Measurements from ENCODE around the gene TENM4.
"Not testable (repeated sequence)": the region's sequence is repeated elsewhere in the genome, so short reads cannot be mapped to it uniquely, and the experiment has no call there.

Gene TENM4

DNA sequence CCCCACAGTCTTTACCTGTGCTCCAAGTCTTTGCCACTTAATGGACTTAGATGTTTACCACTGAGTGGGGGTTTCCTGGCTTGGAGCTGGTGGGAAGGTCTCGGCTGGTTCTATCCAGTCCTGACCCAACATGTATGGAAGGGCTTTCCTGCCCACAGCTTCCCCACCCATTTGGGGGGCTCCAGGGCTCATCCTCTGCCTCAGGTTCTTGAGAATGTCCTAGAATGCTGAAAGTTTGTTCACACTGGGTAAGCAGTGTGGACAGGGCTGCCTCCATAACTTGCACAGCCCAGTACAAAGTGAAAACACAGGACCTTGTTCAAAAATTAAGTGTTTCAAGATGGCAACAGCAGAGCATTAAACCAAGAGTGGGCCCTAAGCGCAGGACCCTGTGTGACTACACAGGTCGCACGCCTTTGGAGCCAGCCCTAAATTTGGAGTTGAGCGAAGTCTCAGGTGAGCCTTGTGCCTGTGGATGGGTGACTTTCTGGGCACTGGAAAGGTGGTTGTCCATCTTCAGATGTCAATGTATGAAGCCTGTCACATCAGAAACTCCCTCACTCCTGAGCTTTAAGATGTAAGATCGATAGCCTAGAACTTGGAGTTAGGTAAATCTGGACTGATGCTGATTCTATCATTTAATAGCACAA lies 793.4 kb downstream of the TENM4 start:
- DNase-seq, result no peak

DNA sequence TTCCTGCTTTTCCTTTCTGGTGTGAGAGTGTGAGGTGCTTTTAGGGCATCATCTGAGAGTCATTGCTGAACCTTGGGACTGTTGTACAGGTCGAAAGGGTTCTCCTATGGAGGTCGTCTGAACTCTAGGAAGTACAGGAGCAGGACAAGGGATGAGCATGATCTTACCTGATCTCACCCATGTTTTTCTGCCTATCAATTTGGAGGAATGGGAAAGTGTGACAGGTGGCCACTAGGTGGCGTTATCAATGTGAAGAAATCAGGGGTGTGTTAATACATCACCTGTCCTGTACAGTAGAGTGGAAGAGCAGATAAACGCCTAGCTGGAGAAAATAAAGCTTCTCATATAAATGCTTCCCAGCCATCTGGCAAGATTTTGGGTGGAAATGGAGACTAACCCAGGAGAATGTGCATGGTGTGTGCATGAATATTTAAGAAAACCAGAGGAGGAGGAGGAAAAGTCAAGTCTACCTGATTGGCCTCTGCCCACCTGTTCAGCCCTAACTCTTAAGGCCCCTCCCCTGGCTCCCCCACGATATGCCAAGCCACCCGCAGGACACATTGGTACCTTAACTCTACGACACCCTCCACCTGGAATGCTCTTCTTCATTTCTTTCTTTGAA lies 794.2 kb downstream of the TENM4 start:
- DNase-seq, result peak in 4 of 5 donors; percentile 22 to 45 (median 32)

DNA sequence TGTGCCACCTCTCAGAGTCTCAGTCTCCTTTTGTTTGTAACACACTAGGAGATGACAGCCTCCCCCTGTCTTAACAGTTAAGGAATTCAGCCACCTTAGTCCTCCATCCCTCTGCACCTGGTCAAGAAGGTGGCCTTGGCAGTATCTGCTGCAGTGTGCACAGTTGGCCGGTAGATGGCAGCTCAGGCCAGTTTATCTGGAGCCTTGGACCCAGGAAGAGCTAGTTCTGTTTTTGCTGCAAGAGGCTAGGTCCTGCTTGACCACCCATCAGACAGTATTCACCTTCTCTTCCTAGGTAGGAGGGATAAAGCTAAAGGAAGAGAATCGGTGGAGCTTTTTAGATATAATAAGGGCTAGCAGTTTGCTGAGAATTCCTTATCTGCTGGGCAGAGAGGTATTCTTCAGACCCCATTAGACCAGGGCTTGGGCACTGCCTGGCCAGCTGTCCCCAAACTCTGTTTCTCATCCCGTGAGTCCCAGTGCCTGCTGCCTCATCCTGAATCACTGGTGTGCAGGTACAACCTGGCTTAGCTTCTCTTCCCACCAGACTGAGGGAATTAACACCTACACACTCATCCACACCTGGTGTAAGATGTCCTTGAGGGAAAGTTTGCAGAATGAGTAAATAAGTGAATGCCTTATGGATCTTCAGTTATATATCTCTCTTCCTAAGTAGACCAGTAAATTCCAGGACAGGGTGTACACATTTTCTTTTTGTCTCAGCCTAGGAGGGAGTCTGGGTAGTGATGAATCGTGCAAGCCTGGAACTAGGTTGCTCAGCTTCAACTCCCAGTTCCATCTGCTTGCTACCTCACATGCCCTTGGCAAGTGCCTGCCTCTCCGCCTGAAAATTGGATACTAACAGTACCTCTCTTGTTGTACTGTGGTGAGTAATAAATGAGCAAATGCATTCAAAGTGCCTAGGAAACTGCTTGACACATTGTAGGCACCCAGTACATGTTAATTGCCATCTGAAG lies 795.3 kb downstream of the TENM4 start:
- DNase-seq, result peak in 4 of 5 donors; percentile 22 to 55 (median 30)

DNA sequence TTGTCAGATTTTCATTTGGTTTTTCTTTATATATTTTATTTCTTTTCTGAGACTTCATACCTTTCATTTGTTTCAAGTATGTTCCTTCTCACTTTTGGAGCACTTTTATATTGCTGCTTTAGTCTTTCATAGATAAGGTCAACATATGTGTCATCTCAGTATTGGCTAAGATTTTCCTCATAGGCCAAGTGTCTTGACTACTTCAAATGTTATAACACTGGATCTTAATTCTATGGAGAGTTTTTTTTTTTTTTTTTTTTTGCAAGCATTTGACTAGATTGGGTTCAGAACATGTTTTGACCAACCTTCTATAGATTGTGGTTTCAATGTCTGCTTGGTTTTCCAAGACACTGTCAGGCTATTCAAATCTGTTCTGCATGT lies 797.2 kb downstream of the TENM4 start:
- DNase-seq, result no peak

DNA sequence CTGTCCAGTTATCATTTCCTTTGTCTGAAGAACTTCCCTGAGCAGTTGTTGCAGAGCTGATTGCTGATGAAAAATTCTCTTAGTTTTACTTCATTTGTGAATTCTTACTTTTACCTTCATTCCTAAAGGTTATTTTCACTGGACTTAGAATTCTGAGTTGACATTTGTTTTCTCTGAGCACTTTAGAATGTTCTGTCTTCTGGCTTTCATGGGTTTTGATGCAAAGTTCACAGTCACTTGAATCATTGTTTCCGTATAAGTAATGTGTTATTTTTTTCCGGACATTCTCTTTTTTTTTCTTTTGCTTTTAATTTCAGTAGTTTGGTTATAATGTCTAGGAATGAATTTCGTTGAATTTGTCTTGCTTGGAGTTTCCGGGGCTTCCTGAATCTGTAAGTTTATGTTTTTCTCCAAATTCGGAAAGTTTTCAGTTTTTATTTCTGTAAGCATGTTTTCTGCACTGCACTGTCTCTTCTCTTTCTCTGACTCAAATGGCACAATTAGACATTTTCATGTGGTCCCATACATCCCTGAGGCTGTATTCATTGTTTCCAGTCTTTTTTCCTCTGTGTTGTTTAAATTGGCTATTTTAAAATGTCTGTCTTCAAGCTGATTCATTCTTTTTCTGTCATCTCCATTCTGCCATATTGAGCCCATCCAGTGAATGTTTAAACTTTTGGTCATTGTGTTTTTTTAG lies 797.7 kb downstream of the TENM4 start:
- DNase-seq, result no peak

DNA sequence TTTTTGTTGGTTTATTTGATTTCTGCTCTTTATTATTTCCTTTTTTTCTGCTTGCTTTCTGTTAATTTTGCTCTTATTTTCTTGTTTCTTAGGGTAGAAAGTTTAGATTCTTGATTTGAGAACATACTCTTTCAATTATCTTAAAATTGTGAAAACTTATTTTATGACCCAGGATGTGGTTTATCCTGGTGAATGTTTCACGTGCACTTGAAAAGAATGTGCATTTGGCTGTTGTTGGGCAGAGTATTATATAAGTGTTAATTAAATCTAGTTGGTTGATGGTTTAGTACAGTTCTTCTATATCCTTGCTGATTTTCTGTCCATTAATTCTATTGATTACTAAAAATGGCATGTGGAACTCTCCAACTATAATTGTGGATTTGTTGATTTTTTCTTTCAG lies 799.3 kb downstream of the TENM4 start:
- no peak for DNase-seq

DNA sequence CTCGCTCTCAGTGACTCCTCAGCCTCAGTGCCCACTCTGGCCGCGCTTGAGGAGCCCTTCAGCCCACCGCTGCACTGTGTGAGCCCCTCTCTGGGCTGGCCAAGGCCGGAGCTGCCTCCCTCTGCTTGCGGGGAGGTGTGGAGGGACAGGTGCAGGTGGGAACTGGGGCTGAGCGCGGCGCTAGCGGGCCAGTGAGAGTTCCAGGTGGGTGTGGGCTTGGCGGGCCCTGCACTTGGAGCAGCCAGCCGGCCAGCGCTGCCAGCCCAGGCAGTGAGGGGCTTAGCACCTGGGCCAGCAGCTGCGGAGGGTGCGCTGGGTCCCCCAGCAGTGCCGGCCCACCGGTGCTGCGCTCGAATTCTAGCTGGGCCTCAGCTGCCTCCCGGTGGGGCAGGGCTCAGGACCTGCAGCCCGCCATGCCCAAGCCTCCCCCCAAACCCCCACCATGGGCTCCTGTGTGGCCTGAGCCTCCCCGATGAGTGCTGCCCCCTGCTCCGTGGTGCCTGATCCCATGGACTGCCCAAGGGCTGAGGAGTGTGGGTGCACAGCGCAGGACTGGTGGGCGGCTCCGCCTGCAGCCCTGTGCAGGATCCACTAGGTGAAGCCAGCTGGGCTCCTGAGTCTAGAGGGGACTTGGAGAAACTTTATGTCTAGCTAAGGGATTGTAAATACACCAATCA lies 802.0 kb downstream of the TENM4 start:
- no peak for DNase-seq

DNA sequence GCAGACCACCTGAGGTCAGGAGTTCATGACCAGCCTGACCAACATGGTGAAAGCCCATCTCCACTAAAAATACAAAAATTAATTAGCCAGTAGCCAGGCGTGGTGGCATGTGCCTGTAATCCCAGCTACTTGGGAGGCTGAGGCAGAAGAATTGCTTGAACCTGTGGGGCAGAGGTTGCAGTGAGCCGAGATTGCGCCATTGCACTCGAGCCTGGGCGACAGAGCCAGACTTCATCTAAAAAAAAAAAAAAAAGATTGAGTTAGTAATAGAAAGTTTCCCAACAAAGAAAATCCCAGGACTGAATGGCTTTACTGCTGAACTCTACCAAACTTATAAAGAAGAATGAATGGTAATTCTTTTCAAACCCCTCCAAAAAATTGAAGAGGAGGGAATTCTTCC lies 803.3 kb downstream of the TENM4 start:
- not testable (repeated sequence) for DNase-seq

DNA sequence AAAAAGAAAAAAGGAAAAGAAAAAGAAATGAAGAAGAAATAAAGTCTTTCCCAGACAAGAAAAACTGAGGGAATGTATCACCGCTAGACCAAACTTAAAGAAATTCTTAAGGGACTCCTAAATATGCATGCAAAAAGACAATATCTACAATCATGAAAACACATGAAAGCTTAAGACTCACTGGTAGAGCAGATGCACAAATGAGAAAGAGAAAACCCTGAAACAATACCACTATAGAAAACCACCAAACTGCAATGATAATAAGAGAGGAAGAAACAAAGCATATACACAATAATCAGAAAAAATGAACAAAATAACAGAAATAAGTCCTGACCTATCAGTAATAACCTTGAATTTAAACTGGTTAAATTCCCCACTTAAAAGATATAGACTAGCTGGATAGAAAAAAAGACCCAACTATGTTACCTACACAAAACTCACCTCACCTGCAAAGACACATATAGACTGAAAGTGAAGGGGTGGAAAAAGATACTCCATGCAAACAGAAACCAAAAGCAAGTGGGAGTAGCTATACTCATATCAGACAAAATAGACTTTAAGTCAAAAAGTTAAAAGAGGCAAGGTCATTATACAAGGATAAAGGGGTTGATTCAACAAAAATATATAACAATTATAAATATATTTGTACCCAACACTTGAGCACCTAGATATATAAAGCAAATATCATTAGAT lies 804.9 kb downstream of the TENM4 start:
- peak in 1 of 5 donors; percentile 30 for DNase-seq

DNA sequence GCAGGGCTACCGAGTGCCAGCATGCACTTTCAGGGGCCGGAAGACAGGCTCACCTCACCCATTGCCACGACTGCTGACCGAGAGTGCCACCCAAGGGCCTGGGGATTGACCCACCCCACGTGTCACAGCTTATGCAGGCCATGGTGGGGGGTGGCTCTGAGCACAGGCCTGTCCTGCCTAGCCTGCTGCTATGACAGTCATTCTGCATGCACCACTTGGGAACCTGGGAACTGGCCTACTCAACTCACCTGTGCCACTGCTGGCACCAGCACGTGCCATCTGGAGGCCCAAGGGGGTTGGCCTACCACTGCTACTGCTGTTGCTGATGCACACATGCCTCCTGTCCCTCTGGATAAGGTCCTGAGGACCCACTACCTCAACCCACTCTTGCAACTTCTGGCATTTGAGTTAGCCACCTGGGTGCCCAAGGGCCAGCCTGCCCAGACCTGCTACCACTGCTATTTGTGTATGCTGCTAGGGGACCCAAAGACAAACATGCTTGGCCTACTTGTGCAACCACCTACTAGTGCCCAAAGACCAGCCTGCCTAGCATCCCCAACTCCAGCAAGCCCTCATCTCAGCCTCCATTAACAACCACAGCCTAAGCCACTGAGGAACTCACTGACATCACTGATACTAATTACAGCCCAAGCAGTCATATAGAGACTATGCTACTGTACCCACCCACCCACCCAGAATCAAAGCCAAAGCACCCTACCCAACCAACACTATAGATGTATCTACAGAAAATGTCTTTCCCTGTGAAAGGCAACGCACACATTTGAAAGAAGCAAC lies 807.1 kb downstream of the TENM4 start:
- DNase-seq, result no peak

DNA sequence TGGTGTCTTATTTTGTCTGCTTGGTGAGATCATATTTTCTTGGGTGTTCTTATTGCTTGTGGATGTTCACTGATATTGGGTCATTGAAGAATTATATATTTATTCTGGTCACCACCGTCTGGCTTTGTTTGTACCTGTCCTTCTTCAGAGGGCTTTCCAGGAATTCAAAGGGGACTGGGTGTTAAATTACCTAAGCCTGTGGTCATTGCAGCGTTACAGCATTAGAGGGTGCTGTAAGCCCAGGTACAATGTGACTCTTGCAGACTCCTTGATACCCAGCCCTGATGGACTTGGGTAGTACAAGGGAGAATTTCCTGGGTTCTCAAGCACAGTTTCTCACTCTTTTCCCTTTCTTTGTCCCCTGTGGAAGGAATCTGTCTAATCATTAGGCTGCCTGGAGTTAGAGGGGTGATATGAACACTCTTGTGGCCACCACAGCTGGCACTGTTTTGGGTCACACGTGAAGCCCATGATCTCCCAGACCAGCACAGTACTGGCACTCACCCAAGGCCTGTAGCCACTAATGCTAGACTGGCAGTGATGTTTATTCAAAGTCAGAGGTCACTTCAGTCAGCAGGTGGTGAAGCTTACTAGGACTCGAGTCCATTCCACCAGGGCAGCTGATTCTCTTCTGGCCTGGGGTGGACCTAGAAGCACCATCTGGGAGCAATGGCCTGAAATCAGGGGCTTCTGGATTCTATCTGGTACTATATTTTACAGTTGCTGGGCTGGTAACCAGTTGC lies 810.1 kb downstream of the TENM4 start:
- no peak for DNase-seq

DNA sequence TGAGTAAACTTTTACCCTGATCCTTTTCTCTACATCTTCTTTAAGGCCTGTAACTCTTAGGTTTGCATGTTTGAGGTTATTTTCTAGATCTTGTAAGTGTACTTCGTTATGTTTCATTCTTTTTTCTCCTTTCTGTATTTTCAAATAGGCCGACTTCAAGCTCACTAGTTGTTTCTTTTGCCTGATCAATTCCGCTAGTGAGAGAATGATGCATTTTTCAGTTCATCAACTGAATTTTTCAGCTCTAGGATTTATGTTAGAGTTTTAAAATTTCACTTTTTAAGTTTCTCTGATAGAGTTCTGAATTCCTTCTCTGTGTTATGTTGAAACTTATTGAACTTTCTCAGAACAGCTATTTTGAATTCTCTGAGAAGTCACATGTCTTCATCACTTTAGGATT lies 810.7 kb downstream of the TENM4 start:
- no peak for DNase-seq

DNA sequence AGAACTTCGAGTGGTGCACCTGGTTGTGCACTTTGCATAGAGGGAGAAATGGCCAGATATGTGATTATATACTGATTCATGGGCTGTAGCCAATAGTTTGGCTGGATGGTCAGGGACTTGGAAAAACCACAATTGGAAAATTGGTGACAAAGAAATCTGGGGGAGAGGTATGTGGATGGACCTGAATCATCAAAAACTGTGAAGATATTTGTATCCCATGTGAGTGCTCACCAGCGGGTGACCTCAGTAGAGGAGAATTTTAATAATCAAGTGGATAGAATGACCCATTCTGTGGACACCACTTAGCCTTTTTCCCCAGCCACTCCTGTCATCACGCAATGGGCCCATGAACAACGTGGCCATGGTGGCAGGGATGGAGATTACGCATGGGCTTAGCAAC lies 818.2 kb downstream of the TENM4 start:
- no peak for DNase-seq

DNA sequence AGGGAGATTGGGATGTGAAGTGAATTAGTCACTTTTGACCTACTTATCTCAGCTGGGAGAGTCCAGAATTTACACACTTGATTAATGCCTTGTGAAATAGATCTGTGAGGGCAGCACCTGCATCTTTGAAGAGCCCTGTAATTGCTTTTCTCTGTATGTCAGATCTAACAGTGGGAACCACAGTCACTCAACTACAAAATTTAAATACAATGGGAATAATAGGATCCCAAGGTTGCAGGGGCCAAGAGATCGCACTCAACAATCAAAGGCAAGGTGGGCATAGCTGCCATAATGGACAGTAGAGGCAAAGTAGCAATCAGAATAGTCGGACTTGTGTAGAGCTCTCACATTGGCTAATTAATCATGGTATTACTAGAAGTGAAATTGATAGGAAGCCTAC lies 820.7 kb downstream of the TENM4 start:
- no peak for DNase-seq

DNA sequence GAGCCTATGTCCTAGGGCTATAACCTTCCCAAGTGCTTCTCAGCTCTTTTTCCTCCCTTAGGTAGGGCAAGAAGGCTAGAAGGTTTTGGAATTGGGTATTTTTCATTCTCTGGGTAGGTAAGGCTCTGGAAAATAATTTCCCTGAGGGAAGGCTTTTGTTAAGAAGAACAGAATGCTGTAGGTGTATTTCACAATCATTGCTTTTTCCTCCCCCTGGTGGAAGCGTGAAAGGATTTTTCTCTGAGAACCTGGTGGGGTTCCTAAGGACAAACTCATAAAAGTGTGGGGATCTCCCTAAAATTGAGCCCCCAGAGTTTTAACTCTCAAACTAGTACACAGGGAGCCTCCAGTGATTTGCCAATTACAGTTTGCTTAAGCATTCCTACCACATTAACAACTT lies 825.1 kb downstream of the TENM4 start:
- DNase-seq, result no peak

DNA sequence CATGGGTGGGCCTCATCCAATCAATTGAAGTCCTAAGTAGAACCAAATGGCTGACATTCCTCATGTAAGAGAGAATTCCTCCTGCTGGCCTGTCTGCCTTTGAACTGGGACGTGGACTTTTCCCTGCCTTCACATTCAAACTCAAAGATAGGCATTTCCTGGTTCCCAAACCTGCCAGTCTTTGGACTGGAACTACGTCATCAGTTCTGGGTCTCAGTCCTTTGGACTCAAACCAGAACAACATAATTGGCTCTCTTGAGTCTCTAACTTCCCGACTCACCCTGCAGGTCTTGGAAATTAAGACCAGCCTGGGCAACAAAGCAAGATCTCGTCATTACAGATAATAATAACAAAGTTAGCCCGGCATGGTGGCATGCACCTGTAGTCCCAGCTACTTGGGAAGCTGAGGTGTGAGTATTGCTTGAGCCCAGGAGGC lies 827.4 kb downstream of the TENM4 start:
- no peak for DNase-seq

DNA sequence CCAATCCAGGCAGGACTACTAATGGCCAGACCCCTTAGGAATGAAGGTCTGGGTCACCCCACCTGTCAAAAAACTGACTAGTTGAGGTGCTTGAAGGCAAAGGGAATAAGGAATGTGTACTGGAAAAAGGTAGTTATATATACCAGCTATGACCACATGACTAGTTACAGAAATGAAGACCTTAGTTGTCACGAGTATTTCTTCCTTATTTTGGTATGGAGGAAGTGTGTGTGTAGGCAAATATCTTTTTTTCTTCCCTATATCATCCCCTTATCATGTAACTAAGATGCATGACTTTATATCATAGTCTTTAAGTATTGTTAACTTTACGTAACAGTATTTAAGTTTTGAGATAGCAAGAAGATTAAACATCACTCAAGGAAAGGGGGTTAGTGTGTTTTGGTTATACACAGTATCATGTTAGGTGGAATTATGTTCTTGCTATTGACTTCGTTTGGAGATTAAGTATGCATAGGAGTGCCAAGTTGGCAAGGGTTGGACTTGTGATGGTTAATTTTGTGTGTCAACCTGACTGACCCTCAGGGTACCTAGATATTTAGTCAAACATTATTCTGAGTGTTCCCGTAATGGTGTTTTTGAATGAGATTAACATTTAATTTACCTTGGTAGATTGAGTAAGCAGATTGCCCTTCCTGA lies 828.0 kb downstream of the TENM4 start:
- no peak for DNase-seq

DNA sequence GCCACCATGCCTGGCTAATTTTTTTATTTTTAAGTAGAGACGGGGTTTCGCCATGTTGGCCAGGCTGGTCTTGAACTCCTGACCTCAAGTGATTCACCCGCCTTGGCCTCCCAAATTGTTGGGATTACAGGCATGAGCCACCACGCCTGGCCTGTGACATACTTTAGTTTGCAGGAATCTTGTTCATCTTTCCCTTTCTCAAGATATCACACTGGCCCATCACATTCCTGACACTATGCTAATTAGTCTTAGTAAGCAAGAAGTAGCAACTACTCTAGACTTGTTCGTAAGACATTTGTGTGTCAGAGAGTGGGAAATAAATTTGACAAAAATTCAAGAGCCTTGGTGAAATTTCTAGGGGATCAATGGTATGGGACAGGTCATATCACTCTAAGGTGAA lies 831.5 kb downstream of the TENM4 start:
- not testable (repeated sequence) for DNase-seq

DNA sequence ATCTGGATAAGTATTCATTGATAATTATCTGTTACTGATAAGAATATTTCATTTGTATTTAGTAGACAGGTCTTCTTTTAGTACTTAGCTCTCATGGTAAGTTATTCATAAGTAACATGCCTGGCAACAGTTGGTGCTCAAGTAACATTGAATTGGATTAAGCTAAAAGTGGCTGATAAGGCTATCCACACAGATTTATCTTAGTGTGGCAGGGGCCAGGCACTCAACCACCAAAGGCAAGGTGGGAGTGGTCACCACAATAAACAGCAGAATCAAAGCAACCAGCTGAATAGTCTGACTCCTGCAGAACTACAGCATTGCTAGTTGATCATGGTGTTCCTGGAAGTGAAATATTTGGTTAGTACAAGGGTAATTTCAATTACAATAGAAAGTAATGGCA lies 833.1 kb downstream of the TENM4 start:
- no peak for DNase-seq

DNA sequence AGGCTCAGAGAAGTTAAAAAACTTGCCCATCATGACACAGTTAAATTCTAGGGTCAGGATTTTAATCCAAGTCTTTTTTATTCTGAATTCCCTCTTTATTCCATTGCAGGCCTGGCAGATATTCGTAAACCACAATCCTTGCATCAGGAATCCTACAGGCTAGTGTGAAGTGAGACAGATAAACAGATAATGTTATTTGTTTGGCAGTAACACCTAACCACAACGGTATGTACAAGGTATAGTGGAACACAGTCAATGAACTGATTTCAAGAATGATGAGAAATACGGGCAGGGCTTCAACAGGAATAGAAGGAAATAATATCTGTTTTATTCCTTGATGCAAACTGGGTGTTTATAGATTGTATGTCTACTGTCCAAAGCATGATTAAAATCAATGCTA lies 834.2 kb downstream of the TENM4 start:
- no peak for DNase-seq

Measured in T-helper 1 cell (primary cell).